Ascending aorta (tissue), 2 donors: ENCODE results near the gene SMG1. TPM values are rescaled to one million over a fixed set of nuclear protein-coding genes. Genes with fewer than 3 reads are reported as not detected.
"Not testable (repeated sequence)": the region's sequence is repeated elsewhere in the genome, so short reads cannot be mapped to it uniquely, and the experiment has no call there.

Experiments
- DNase-seq, 2 donors: peaks; one replicate each; pipeline ENCODE4 v3.0.0-alpha.2; 2019; ENCODE audit warnings: low spot score in 2 of 2
- H3K27ac ChIP-seq, 2 donors: fragments of 200-600 bp; sonication (generic); one replicate each; pipeline ENCODE4 v1.5.1; 2016 to 2017; ENCODE audit warnings: mild to moderate bottlenecking in 1 of 2
- H3K27me3 ChIP-seq: fragments of 200-600 bp; sonication (generic); one replicate; pipeline ENCODE4 v1.5.1; 2017
- H3K36me3 ChIP-seq, 2 donors: fragments of 200-600 bp; sonication (generic); one replicate each; pipeline ENCODE4 v1.5.1; 2016
- H3K4me1 ChIP-seq, 2 donors: fragments of 200-600 bp; sonication (generic); one replicate each; pipeline ENCODE4 v1.5.1; 2016 to 2017; ENCODE audit warnings: mild to moderate bottlenecking in 1 of 2
- H3K4me3 ChIP-seq, 2 donors: fragments of 200-600 bp; sonication (generic); one replicate each; pipeline ENCODE4 v1.5.1; 2016 to 2017; ENCODE audit warnings: mild to moderate bottlenecking in 1 of 2
- H3K9me3 ChIP-seq, 2 donors: fragments of 200-600 bp; sonication (generic); one replicate each; pipeline ENCODE4 v1.5.1; 2016
- CTCF ChIP-seq, 3 experiments: fragments of 200-600 bp in 2 of 3; fragments of 450-650 bp in 1 of 3; sonication (generic) in 2 of 3; IDR thresholded peaks; one replicate each; pipeline ENCODE4 v1.5.1; 2016 to 2019; ENCODE audit warnings: antibody characterized with exemption in 3 of 3, mild to moderate bottlenecking in 1 of 3, moderate library complexity in 1 of 3
- intact Hi-C: fragments of 100-400 bp; cut with DNase I; formaldehyde crosslinking; loops from one replicate; pipeline ENCODE4 v1.15.1; 2023
- total RNA-seq: library from RNA; depleted of rRNA; stranded (reverse); fragments of >200 nt; gene quantifications from one replicate; pipeline ENCODE4 v1.1.0, GENCODE V29; 2016

SMG1 gene
- total RNA-seq, 1 donor from 2014 or later = 48.3 TPM

- H3K27me3 ChIP-seq, H3K4me1 ChIP-seq, intact Hi-C loops, H3K4me3 ChIP-seq, H3K9me3 ChIP-seq, H3K27ac ChIP-seq, H3K36me3 ChIP-seq: not testable (repeated sequence)
- DNase-seq = peak in 1 of 2 donors; percentile 69
- TF ChIP-seq CTCF (IDR thresholded peaks at IDR 0.05) = peak; percentile 47 to 71 (median 66)
Measured at GRCh38 chr16:18759598-18760520, 166.3 kb downstream of the SMG1 start.

- H3K4me3 ChIP-seq, DNase-seq, H3K4me1 ChIP-seq, H3K27ac ChIP-seq, intact Hi-C loops, H3K9me3 ChIP-seq, H3K27me3 ChIP-seq, H3K36me3 ChIP-seq: not testable (repeated sequence)
Measured at GRCh38 chr16:18757960-18758660, 168.1 kb downstream of the SMG1 start.

- H3K9me3 ChIP-seq, intact Hi-C loops, H3K27me3 ChIP-seq, H3K4me3 ChIP-seq, H3K36me3 ChIP-seq, H3K4me1 ChIP-seq, DNase-seq, H3K27ac ChIP-seq: not testable (repeated sequence)
Measured at GRCh38 chr16:18756639-18757038, 169.6 kb downstream of the SMG1 start.

Other genes starting within 250 kb of the SMG1 start
- 540 TPM for gene RPS15A, start 136.1 kb downstream of the SMG1 start, total RNA-seq
- gene ARL6IP1, start 124.9 kb downstream of the SMG1 start, total RNA-seq = 71.6 TPM
- gene TMC7, start 57.5 kb upstream of the SMG1 start, total RNA-seq = 10.0 TPM
- 3.1 TPM for gene COQ7, start 141.2 kb upstream of the SMG1 start, total RNA-seq
- 94.5 TPM for gene ITPRIPL2, start 187.6 kb upstream of the SMG1 start, total RNA-seq
- gene SYT17, start 241.8 kb upstream of the SMG1 start, total RNA-seq = 2.4 TPM